ENCODE data around the gene TRIP13. TPM values are rescaled to one million over a fixed set of nuclear protein-coding genes. Genes with fewer than 3 reads are reported as not detected.

The TRIP13 gene
- total RNA-seq, 1 donor = 29.8 TPM

DNA sequence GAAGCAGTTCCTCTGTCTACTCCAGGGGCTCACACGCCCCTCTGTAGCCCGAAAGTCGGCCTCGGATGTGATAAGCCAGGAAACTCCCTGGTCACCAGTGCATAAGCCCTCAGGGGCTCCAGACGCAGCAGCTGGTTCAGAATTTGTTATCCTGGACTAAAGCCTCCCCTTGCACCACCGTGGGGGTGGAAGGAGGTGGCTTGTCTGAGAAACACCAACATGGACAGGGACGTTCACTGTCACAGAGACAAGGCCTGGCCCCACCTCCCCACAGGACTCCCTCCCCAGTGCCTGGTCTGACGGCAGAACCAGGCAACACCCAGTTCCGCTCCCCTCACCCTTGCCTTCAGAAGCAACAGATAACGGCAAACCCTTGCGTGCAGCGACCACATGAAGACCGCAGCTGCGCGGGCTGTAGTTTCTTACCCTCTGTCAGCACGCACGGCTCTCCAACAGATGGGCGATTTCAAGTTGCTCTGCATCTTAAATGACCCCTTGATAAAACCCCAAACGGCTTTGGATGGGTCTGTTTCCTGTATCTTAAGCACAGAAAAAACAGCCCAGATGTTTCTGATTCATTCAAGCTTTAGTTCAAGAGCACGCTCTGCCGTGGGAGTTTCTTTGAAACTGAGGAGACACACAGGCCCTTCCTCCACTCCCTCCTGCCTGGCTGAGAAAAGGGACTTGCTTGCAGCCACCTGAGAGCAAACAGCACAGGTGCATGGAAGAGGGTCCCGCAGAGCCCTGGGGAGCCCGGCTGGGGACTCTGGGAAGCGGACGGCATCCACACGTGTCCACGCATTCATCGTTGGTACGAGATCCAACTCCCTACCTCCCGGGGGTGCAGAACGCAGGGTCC lies 71.2 kb downstream of the TRIP13 start:
- DNase-seq (ENCODE audit: low read depth) = peak; percentile 99
- TF ChIP-seq, protein P1, sequence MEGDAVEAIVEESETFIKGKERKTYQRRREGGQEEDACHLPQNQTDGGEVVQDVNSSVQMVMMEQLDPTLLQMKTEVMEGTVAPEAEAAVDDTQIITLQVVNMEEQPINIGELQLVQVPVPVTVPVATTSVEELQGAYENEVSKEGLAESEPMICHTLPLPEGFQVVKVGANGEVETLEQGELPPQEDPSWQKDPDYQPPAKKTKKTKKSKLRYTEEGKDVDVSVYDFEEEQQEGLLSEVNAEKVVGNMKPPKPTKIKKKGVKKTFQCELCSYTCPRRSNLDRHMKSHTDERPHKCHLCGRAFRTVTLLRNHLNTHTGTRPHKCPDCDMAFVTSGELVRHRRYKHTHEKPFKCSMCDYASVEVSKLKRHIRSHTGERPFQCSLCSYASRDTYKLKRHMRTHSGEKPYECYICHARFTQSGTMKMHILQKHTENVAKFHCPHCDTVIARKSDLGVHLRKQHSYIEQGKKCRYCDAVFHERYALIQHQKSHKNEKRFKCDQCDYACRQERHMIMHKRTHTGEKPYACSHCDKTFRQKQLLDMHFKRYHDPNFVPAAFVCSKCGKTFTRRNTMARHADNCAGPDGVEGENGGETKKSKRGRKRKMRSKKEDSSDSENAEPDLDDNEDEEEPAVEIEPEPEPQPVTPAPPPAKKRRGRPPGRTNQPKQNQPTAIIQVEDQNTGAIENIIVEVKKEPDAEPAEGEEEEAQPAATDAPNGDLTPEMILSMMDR (IDR thresholded peaks at IDR 0.05; ENCODE audit: insufficient read depth, low read depth, low read length) = no peak

DNA sequence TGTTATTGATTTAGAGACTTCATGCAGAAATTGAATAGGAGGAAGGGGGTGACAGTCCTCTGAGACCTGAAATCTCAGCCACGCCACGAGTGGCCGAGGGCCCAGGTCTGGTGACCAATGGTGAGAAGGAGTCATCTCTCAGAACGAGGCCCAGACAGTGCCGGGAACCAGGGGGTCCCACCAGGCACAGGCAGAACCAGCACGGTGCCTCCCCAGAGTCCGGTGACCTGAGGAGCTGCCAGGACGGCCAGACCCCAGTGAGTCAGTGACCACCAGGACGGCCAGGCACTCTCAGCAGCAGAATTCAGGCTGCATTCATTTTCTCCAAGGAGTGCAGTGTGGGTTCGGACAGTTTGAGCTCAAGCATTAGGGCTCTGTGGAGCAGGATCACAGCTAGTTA lies 72.1 kb downstream of the TRIP13 start:
- TF ChIP-seq, protein P1 (IDR thresholded peaks at IDR 0.05; ENCODE audit: insufficient read depth, low read depth, low read length) = no peak
- H3K4me3 ChIP-seq (ENCODE audit: low read depth, low read length) = no peak overlapping the region
- DNase-seq (ENCODE audit: low read depth) = peak; percentile 40

More for the DNA sequence above, 71.2 kb downstream of the TRIP13 start:
- peak overlapping the region; percentile 19 for H3K4me3 ChIP-seq (ENCODE audit: low read depth, low read length)

DNA sequence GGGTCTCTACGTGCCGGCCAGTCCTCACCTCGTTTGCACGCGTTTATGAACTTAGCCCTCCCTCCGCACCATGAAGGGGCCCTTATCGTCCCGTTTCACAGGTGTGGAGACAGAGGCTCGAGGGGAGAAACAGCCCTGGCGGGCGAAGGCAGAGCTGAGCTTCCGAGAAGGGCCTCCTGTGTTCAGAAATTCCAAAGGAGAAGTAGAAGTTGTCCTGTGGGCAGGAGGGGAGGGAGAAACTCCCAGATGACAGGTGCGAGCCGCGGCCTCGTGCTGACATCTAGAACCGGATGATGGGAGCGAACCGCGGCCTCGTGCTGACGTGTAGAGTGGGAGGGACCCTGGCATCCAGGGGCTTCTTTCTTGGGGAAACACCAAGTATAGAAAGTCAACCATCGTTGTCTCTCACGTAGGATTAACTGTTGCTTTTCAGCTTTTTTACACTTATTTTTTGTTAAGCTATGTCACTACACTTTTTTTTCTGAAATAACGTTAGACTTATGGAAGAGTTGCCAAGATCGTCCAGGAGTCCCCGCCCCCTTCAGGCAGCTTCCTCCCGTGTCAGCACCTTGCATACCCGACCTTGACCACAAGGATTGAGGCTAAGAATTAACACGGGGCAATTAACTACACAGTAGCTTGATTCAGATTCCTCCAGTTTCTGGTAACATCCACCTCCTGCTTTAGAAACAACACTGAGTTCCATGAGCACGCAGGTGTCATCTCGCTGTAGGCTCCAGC lies 73.1 kb downstream of the TRIP13 start:
- TF ChIP-seq, protein P1 (IDR thresholded peaks at IDR 0.05; ENCODE audit: insufficient read depth, low read depth, low read length) = no peak
- DNase-seq (ENCODE audit: low read depth) = no peak
- H3K4me3 ChIP-seq (ENCODE audit: low read depth, low read length) = no peak overlapping the region

- no peak overlapping the region for H3K4me3 ChIP-seq (ENCODE audit: low read depth, low read length)
Measured at GRCh38 chr5:966345-966710, 73.6 kb downstream of the TRIP13 start.

GRCh38 chr5:966941-967340 lies 74.3 kb downstream of the TRIP13 start:
- DNase-seq (ENCODE audit: low read depth) = no peak
- TF ChIP-seq, protein P1 (IDR thresholded peaks at IDR 0.05; ENCODE audit: insufficient read depth, low read depth, low read length) = no peak

More at GRCh38 chr5:966345-966710, 73.6 kb downstream of the TRIP13 start:
- no peak for DNase-seq (ENCODE audit: low read depth)
- TF ChIP-seq, protein P1 (IDR thresholded peaks at IDR 0.05; ENCODE audit: insufficient read depth, low read depth, low read length) = no peak

More at GRCh38 chr5:966941-967340, 74.3 kb downstream of the TRIP13 start:
- H3K4me3 ChIP-seq (ENCODE audit: low read depth, low read length) = no peak overlapping the region

Other genes with a start within 250 kb of the TRIP13 start
- gene TPPP, start 199.5 kb upstream of the TRIP13 start, total RNA-seq = under 0.01 TPM in 2 replicates
- not detected in 2 replicates for gene ZDHHC11B, start 108.2 kb upstream of the TRIP13 start, total RNA-seq
- 0.64 and 0.86 TPM in 2 replicates for gene ZDHHC11, start 41.9 kb upstream of the TRIP13 start, total RNA-seq
- gene BRD9, start 83 bp upstream of the TRIP13 start, total RNA-seq = 35.0 and 35.4 TPM in 2 replicates
- gene NKD2, start 115.9 kb downstream of the TRIP13 start, total RNA-seq = 2.2 and 4.2 TPM in 2 replicates
- gene SLC12A7, start 219.2 kb downstream of the TRIP13 start, total RNA-seq = 9.5 and 12.9 TPM in 2 replicates